DOHH2 (cell line): Measurements from ENCODE around the gene CD247.

Source experiments
- CTCF ChIP-seq: fragments of 200-600 bp; sonication (generic); IDR thresholded peaks from one replicate; pipeline ENCODE4 v1.5.1; 2014; ENCODE audit warnings: antibody characterized with exemption, mild to moderate bottlenecking, low read depth, low read length; ENCODE audit not compliant: poor library complexity, severe bottlenecking
- EZH2phosphoT487 ChIP-seq: fragments of 200-600 bp; sonication (generic); IDR thresholded peaks from 2 replicates; pipeline ENCODE4 v1.6.1; 2017; ENCODE audit warnings: borderline replicate concordance, mild to moderate bottlenecking, antibody characterized with exemption, low read length, moderate library complexity, mixed read lengths

DNA sequence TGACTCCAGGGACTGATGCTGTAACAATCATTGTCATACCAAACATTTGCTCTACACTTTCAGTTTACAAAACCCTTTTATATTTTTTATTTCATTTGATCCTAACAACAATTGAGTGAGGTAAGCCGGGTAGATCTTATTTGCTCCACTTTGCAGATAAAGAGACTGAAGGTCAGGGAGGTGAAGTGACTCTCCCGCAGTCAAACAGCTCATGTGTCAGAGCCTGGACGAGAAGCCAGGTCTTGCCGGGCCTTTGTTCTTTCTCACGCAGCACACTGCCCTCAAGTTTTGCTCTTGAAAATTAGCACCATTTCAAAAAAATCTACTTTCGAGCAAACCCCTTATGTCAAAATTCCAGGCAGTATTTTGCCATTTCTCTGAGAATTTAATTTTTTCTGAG lies 65.2 kb downstream of the CD247 start:
- no peak for TF ChIP-seq CTCF
- no peak for TF ChIP-seq EZH2phosphoT487
